ENCODE results near the gene MPO.

The MPO gene

GRCh38 chr17:58320163-58320558, 39.4 kb upstream of the MPO start:
- no peak for DNase-seq (ENCODE audit: low read depth)

DNA sequence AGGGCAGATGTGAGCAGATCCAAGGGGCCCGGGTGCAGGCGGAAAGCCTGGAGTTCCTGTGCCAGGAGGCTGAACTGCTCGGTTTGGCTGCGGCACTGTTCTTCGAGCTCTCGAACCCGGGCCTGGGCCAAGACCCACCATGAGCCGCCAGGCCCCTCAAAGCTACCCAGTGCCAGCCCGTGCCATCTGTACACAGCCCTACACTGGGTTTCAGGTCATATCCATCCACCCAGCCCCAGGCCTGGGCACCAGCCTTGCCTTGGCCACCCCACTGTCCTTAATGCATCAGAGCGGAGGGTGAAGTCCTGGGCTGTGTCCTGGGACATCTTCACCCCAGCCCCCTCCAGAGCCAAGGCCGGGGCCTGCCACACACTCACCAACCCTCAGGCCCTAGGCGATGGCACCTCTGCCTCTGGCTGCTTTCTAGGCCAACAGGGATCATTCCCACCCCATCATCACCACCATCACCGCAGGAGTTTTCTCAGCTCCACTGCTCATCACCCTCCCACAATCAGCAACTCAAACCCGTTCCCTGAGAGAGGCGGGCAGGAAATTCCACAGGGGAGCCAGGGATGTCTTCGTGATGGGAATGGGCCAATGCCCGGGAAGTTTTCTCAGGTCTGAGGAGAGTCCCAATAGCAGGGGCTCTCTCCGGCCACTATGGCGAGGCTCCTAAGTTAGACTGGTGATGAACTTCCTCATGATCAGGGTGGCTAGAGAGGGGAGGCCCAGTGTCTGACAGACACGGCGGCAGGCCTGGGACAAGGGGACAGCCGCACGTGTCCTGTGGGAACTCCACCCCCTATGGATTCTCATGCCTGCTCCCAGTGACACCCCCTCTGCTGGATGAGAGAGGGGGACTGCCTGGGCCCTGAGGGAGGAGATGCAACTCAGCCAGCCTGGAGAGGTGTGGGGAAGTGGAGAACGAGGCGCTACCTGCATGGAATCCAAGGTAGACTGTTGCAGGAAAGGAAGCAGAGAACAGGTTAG, 38.7 kb upstream of the MPO start:
- no peak for DNase-seq (ENCODE audit: low read depth)

- no peak for DNase-seq (ENCODE audit: low read depth)
Measured at GRCh38 chr17:58318627-58319172, 38.0 kb upstream of the MPO start.

DNA sequence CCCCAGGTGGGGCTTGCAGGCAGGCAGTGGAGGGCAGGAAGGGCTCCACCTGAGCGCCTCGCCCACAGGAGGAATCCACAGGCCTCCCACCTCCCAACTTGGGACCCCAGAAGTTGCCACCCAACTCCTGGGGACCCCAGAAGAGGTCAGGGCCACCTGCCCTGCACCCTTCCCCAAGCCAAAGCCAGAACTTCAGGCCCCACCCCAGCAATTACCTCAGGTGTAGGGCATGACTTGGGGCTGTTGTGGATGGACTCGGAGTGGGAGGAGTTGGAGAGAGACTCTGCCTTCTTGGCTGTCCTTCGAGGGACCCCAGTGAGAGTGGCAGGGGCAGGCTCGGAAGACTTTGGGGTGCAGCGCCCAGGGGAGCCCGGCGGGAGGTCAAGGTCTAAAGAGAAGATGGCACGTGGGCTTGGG, 37.3 kb upstream of the MPO start:
- DNase-seq (ENCODE audit: low read depth), result no peak

DNA sequence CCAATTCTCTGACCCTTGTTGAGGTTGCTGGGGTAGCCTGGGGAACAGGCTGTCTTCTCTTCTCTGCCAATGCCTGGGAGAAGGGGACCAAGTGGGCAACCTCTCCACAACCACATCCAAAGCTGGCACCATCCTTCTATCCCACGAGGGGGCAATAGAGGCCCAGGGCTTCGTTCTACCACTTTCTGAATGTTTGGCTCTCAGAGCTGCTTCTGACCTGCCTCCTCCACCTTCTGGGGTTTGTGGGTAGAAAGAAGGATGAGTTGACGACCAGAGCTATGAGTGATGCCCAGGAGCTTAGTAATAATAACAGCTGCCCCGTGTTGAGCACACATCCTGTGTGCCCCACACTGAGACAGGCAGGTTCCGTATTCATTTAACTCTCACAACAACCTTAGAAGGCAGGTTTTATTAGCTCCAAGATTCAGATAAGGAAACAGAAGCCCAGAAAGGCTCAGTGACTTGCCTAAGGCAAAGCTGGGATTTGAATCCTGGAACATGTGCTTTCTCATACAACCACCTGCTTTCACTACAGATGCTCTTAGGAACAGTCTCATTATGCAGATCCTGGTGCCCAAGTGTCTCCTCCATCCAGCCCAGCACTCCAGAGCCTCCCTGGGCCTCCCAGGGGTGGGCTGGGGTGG, 36.8 kb upstream of the MPO start:
- DNase-seq (ENCODE audit: low read depth), result peak; percentile 24

DNA sequence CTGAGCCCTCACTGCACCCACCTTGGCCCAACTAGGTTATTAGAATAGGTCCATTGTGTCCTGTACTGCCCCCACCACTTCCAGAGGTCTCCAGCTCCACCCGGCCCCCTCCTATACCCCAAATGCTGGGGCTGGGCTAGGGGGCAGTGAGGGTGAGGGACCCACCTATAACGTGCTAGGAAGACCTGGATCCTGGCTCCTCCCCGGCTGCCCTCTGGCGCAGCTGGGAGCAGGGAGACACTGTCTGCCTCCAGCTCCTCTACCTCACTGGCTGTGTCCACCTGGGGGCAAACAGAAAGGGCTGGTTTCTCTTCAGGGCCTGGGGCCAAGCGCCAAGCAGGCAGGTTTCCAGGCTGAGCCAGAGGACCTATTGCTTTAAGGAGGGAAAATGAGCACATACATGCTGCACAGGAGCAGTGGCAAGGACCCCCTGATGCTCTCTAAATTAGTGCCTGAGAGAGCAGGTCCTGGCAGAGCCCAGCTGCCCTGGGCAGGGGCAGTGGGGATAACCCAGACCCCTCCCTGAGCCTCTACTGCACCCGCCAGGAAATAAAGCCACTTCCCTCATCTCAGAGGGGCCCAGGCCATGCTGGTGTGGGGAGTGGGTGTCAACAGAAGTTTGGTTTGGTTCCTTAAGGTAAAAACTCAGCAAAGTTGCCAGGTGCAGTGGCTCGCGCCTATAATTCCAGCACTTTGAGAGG, 35.7 kb upstream of the MPO start:
- no peak for DNase-seq (ENCODE audit: low read depth)

DNA sequence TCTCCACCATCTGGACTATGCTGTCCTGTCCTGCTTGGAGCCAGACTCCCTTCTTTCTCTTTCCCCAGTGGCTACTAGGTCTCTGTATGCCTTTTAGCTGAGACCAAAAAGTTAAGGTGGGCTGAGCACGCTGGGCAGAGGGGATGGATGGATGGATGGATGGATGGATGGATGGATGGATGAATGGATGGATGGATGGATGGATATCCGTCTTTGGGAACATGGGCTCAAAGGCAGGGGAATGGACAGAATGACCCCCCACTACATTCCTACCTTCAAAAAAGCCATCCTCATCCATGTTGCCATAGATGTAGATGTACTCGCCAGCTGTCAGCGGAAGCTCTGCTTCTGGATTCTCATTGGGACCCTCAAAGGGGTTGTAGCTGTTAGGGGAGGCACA, 35.0 kb upstream of the MPO start:
- no peak for DNase-seq (ENCODE audit: low read depth)

GRCh38 chr17:58315281-58315711, 34.6 kb upstream of the MPO start:
- DNase-seq (ENCODE audit: low read depth), result no peak

DNA sequence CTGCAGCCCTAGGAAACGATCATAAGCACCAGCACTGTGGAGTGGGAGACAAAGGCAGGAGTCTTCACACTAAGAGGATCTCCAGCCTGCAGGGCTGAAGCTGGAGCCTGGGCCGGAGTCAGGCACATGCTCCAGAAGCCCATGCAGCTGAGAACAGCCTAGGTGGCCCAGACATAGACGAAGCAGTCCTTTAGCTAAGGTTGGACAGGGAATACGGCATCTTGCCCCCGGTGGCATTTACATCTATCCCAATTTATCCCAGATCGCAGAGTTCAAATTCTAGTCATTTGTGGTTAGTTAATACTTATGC, 33.9 kb upstream of the MPO start:
- DNase-seq (ENCODE audit: low read depth), result no peak

- DNase-seq (ENCODE audit: low read depth), result no peak
Measured at GRCh38 chr17:58313815-58314705, 33.3 kb upstream of the MPO start.

DNA sequence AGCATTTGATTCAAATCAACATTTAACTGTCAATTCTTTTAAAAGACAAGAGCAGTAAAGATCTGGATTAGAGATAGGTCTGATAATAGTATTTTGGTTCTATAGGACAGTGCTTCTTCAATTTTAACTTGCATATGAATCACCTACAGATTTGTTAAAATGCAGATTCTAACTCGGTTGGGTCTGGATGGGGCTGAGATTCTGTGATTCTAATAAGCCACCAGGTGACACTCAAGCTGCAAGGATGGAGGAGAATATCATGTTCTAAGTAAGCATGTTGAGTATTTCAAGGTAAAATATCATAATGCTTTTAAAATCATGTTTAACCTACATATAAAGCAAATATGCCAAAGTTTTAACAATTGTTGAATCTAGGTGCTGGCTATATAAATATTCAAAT, 32.1 kb upstream of the MPO start:
- DNase-seq (ENCODE audit: low read depth), result no peak

- no peak for DNase-seq (ENCODE audit: low read depth)
Measured at GRCh38 chr17:58312021-58312630, 31.4 kb upstream of the MPO start.

GRCh38 chr17:58311429-58311894, 30.7 kb upstream of the MPO start:
- DNase-seq (ENCODE audit: low read depth), result no peak

DNA sequence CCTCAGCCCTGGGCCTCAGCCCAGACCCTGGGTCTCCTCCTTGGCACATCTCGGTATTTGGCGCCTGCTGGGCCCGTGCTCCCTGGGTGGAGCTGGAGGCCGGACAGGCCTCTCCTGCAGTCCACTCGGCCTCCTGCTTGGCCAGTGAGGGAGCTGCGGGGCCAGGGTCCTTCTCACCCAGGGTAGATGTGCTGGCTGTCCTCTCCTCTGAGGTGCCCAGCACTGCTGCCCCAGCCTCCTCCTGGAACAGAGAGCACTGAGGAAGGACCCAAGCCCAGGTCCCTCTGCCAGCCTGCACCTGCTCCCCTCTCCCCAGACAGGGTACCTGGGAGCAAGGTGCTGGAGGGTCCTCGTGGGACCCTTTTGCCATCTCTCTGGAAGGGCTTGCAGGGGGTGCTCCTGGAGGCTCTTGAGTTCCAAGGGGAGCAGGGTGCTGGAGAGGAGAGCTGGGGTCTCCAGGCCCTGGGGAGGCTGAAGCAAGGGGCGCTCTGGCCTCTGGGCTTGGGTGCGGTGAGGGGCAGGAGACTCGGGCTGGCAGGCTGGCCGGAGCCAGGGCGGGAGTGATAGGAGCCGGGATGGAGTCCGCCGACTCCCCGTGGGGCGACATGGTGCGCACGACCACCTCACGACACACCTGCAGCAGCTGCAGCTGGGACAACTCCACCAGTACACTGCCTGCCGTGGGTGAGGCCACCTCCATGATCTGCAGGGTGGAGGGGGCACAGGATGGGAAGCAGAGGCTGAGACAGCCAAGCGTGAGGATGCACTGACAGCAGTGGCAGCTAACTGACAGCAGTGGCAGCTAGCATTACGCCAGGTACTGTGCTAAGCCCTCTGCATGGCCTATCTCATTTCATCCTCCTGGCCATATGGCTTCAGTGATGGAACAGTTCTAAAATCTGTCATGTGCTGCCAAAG, 30.0 kb upstream of the MPO start:
- no peak for DNase-seq (ENCODE audit: low read depth)

DNA sequence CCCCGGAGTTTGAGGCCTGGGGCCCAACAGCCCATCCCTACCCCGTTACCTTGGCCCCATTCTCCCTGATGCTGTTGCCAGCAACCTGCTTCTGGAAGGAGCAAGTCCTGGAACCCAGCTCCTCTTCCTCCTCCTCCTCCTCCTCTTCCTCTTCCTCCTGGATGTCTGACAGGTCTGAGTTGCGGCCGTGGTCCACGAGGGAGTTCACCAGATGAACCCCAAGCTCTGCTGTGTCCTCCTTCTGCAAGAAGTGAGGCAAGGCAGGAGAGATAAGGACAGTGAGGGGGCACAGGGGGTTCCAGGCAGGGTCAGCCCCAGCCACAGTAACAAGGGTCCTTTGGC, 29.2 kb upstream of the MPO start:
- no peak for DNase-seq (ENCODE audit: low read depth)

DNA sequence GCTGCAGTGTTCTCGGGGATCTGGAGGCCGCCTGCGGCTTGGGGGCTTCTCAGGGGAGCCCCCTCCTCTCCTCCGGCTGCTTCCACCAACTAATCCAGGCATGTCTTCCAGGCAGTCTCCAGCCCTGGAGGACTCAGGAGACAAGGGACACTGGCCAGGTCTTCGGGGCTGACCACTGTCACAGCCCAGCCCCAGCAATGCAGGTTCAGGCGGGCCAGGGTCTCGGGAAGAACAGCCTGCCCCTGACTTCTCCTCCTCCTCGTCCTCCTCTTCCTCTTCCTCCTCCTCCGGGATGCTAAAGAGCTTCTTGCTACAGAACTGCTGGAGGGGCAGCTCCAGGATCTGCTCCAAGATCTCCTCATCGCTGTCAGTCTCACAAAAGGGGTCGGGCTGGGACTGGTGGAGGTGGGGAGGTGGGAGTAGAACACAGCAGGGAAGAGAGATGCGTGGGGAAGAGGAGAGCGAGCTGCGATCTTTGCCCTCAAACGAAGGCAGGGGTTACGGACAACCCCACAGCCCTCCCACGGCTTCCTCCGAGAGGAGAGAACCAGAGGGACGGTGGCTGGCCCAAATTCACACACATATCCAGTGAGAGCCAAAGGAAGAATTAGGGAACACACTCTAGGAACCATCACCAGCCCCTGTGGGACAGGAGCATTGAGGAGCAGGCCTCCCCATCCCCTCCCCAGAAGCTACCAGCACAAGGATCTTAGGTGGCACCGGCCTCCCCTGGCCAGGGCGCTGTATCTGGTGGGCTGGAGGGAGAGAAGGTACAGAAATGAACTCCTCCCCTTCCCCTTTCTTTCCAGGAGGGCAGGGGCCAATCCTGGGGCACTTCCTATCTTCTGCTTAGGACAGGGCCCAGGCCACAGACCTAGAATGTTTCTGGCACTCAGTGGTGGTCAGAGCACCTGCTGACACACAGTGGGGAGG, 28.5 kb upstream of the MPO start:
- no peak for DNase-seq (ENCODE audit: low read depth)

GRCh38 chr17:58308173-58308984, 27.6 kb upstream of the MPO start:
- DNase-seq (ENCODE audit: low read depth), result no peak

Measured in GM04504 (cell line).